Measurements from ENCODE around the gene GMEB2. TPM values are rescaled to one million over a fixed set of nuclear protein-coding genes. Genes with fewer than 3 reads are reported as not detected.

The GMEB2 gene
- polyA plus RNA-seq, 1 of the 3 experiments (the other 2 are of a cell fraction), result 6.5 TPM

- H3K4me3 ChIP-seq (ENCODE audit: low read depth in 2 of 2, low read length in 1 of 2), result no peak overlapping the region
- no peak for DNase-seq
- peaks cover 0 to 28% of the 10 kb centered on the region in 2 experiments; a peak in 1 of 4 replicates for H3K4me1 ChIP-seq (ENCODE audit: control insufficient read depth in 1 of 2, insufficient read depth in 2 of 2, low read depth in 1 of 2, low read length in 1 of 2)
- H2AFZ ChIP-seq (ENCODE audit: low read depth), result no peak overlapping the region
- no peak overlapping the region for H3K4me2 ChIP-seq
- no CpG with 5 or more reads among the region's 28 CpGs for WGBS (ENCODE audit: low lambda C conversion rate)
- no peak overlapping the region for H3K27ac ChIP-seq (ENCODE audit: low read depth in 2 of 2, low read length in 1 of 2)
- H3K9me2 ChIP-seq, result no peaks in the 10 kb centered on the region
- H3K27me3 ChIP-seq (ENCODE audit: insufficient read depth), result no peaks in the 10 kb centered on the region
- ChIA-PET CTCF (interaction anchor here (1.1 to 5.4 kb wide), 2 partner anchors 433 to 497 kb away, joined by 3 to 42 read pairs; no protein-coding TSS in a partner anchor), POLR2A (no interaction called here)
- no peaks in the 10 kb centered on the region for H3K9me3 ChIP-seq
- no peaks in the 10 kb centered on the region for H3K79me2 ChIP-seq (ENCODE audit: insufficient read depth)
- H3K36me3 ChIP-seq (replicated peaks in 1 of 2; ENCODE audit: control insufficient read depth in 1 of 2, insufficient read depth in 2 of 2, low read length in 1 of 2), result no peaks in the 10 kb centered on the region
- no peak overlapping the region for H3K9ac ChIP-seq
- no peaks in the 10 kb centered on the region for H4K20me1 ChIP-seq (ENCODE audit: insufficient read depth)
- no peaks in the 10 kb centered on the region for H3F3A ChIP-seq (replicated peaks; ENCODE audit: insufficient read depth)
- no peak for TF ChIP-seq MEF2A (IDR thresholded peaks at IDR 0.05; ENCODE audit: borderline replicate concordance, low read depth)
- TF ChIP-seq REST (IDR thresholded peaks at IDR 0.05; ENCODE audit: low read depth, low read length), result no peak
- no peak for TF ChIP-seq GABPA (IDR thresholded peaks at IDR 0.05; ENCODE audit: low read depth)
- no peak for TF ChIP-seq USF1 (IDR thresholded peaks at IDR 0.05; ENCODE audit: borderline replicate concordance, low read depth)
- TF ChIP-seq, protein P1, sequence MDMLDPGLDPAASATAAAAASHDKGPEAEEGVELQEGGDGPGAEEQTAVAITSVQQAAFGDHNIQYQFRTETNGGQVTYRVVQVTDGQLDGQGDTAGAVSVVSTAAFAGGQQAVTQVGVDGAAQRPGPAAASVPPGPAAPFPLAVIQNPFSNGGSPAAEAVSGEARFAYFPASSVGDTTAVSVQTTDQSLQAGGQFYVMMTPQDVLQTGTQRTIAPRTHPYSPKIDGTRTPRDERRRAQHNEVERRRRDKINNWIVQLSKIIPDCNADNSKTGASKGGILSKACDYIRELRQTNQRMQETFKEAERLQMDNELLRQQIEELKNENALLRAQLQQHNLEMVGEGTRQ (IDR thresholded peaks at IDR 0.05; ENCODE audit: borderline replicate concordance, low read depth, low read length), result no peak
- TF ChIP-seq IRF3 (IDR thresholded peaks at IDR 0.05; ENCODE audit: low read depth, low read length), result no peak
- no peak for TF ChIP-seq RXRA (IDR thresholded peaks at IDR 0.05; ENCODE audit: borderline replicate concordance, low read depth)
- no peak for TF ChIP-seq RFX5 (IDR thresholded peaks at IDR 0.05; ENCODE audit: low read length)
- no peak for TF ChIP-seq MXI1 (IDR thresholded peaks at IDR 0.05; ENCODE audit: low read depth, low read length)
- TF ChIP-seq SIN3A (IDR thresholded peaks at IDR 0.05; ENCODE audit: borderline replicate concordance, low read depth, low read length), result no peak
- no peak for TF ChIP-seq SMC3 (IDR thresholded peaks at IDR 0.05; ENCODE audit: low read depth, low read length)
- TF ChIP-seq, protein P2, sequence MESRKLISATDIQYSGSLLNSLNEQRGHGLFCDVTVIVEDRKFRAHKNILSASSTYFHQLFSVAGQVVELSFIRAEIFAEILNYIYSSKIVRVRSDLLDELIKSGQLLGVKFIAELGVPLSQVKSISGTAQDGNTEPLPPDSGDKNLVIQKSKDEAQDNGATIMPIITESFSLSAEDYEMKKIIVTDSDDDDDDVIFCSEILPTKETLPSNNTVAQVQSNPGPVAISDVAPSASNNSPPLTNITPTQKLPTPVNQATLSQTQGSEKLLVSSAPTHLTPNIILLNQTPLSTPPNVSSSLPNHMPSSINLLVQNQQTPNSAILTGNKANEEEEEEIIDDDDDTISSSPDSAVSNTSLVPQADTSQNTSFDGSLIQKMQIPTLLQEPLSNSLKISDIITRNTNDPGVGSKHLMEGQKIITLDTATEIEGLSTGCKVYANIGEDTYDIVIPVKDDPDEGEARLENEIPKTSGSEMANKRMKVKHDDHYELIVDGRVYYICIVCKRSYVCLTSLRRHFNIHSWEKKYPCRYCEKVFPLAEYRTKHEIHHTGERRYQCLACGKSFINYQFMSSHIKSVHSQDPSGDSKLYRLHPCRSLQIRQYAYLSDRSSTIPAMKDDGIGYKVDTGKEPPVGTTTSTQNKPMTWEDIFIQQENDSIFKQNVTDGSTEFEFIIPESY (IDR thresholded peaks at IDR 0.05; ENCODE audit: borderline replicate concordance, low read depth), result no peak
- no peak for TF ChIP-seq CHD2 (IDR thresholded peaks at IDR 0.05; ENCODE audit: low read length, partially characterized antibody)
- TF ChIP-seq FOXM1 (IDR thresholded peaks at IDR 0.05; ENCODE audit: low read depth), result no peak
- no peak for TF ChIP-seq FOSL2 (IDR thresholded peaks at IDR 0.05; ENCODE audit: borderline replicate concordance, low read depth)
These were observed 85.5 kb downstream of the GMEB2 start for GRCh38 chr20:63541371-63541770.
